OCI-LY3 (cell line): ENCODE data around the gene DDX49.
"Not testable (repeated sequence)": the region's sequence is repeated elsewhere in the genome, so short reads cannot be mapped to it uniquely, and the experiment has no call there.

Source experiments
- EZH2phosphoT487 ChIP-seq: fragments of 200-600 bp; shearing (Covaris generic); IDR thresholded peaks from 2 replicates; pipeline ENCODE4 v1.6.1; 2018; ENCODE audit warnings: antibody characterized with exemption, mixed run types, low read depth
- TF ChIP-seq, protein P1 (sequence below): fragments of 200-600, 300-600 bp; sonication (generic); IDR thresholded peaks from 2 replicates; pipeline ENCODE4 v1.5.1; 2014; ENCODE audit warnings: antibody characterized with exemption, low read length, low read depth

DNA sequence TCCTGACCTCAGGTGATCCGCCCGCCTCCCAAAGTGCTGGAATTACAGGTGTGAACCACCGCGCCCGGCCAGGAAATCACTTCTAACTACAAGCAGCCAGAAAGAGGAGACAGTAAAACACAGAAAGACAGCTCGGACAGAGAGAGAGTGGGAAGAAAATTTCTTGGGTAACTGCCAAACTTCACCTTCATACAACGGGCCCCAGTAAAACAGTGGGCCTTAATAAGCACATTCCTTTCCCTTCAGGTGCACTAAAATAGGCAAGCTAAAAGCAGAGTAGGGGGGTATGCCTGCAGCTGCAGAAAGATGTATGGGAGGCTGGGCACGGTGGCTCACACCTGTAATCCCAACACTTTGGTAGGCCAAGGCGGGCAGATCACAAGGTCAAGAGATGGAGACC lies 1.9 kb upstream of the DDX49 start:
- TF ChIP-seq, protein P1, sequence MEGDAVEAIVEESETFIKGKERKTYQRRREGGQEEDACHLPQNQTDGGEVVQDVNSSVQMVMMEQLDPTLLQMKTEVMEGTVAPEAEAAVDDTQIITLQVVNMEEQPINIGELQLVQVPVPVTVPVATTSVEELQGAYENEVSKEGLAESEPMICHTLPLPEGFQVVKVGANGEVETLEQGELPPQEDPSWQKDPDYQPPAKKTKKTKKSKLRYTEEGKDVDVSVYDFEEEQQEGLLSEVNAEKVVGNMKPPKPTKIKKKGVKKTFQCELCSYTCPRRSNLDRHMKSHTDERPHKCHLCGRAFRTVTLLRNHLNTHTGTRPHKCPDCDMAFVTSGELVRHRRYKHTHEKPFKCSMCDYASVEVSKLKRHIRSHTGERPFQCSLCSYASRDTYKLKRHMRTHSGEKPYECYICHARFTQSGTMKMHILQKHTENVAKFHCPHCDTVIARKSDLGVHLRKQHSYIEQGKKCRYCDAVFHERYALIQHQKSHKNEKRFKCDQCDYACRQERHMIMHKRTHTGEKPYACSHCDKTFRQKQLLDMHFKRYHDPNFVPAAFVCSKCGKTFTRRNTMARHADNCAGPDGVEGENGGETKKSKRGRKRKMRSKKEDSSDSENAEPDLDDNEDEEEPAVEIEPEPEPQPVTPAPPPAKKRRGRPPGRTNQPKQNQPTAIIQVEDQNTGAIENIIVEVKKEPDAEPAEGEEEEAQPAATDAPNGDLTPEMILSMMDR = not testable (repeated sequence)
- TF ChIP-seq EZH2phosphoT487 = not testable (repeated sequence)
